T-helper 2 cell treated with Interferon-gamma antibody and Interleukin-4, amounts not matched to agents 5 μg/mL and 100 μg/mL, for 36 hours (primary cell): ENCODE measurements around the gene CROCC2.

Source experiments
- DNase-seq: peaks from one replicate; pipeline ENCODE4 v3.0.0; 2021; ENCODE audit warnings: low spot score
- H3K27ac Mint-ChIP-seq: one replicate; pipeline ENCODE4 v1.8.0; 2021; ENCODE audit warnings: mild to moderate bottlenecking, mixed read lengths
- H3K27me3 Mint-ChIP-seq: one replicate; pipeline ENCODE4 v1.8.0; 2021; ENCODE audit warnings: low read depth, mixed read lengths
- H3K36me3 Mint-ChIP-seq: one replicate; pipeline ENCODE4 v1.8.0; 2021; ENCODE audit warnings: low read depth, mixed read lengths
- H3K4me1 Mint-ChIP-seq: one replicate; pipeline ENCODE4 v1.8.0; 2021; ENCODE audit warnings: low read depth, mixed read lengths
- H3K4me3 Mint-ChIP-seq: one replicate; pipeline ENCODE4 v1.8.0; 2022; ENCODE audit warnings: mild to moderate bottlenecking, moderate library complexity, mixed read lengths
- H3K9me3 Mint-ChIP-seq: one replicate; pipeline ENCODE4 v1.8.0; 2021; ENCODE audit warnings: mixed read lengths

Gene CROCC2

GRCh38 chr2:240903191-240904060 lies 2.7 kb upstream of the CROCC2 start:
- Mint-ChIP-seq H3K4me3 (no peak overlapping the region), H3K36me3 (no peaks in the 10 kb centered on the region), H3K27ac (no peak overlapping the region), H3K9me3 (no peaks in the 10 kb centered on the region), H3K27me3 (no peaks in the 10 kb centered on the region), H3K4me1 (no peaks in the 10 kb centered on the region)
- DNase-seq = no peak

GRCh38 chr2:240904216-240905175 lies 1.6 kb upstream of the CROCC2 start:
- Mint-ChIP-seq H3K27ac (no peak overlapping the region), H3K4me1 (no peaks in the 10 kb centered on the region), H3K9me3 (no peaks in the 10 kb centered on the region), H3K4me3 (no peak overlapping the region), H3K27me3 (no peaks in the 10 kb centered on the region), H3K36me3 (no peaks in the 10 kb centered on the region)
- no peak for DNase-seq

DNA sequence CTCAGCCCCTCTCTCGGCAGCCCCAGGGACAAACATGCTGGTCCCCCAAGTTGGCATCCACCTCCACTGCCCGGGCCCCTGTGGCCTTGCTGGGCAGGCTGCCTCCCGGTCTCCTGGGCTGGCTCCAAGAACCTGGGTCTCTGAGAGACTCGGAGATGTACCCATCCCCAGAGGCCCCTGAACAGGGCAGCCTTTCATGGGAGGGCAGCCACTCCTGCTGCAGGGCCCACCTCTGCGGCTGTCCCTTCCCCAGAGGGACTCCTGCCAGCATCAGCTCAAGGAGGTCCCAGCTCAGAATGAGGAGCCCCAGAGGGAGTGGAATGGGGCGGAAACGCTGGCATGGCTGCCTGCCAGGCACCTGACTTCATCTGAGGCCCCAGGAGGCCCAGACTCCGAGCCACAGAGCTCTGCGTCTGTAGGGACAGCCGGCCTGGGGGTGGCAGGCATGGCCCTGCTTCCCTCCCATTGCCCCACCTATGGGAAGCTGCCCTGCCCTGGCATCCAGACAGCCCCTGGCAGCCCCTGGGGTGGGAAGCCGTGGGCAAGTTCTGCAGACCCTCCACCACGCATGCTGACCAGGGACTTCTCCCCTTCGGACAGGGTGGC lies 857 bp upstream of the CROCC2 start:
- Mint-ChIP-seq H3K27ac (no peak overlapping the region), H3K36me3 (no peaks in the 10 kb centered on the region), H3K9me3 (no peaks in the 10 kb centered on the region), H3K27me3 (no peaks in the 10 kb centered on the region), H3K4me3 (no peak overlapping the region), H3K4me1 (no peaks in the 10 kb centered on the region)
- DNase-seq = no peak

DNA sequence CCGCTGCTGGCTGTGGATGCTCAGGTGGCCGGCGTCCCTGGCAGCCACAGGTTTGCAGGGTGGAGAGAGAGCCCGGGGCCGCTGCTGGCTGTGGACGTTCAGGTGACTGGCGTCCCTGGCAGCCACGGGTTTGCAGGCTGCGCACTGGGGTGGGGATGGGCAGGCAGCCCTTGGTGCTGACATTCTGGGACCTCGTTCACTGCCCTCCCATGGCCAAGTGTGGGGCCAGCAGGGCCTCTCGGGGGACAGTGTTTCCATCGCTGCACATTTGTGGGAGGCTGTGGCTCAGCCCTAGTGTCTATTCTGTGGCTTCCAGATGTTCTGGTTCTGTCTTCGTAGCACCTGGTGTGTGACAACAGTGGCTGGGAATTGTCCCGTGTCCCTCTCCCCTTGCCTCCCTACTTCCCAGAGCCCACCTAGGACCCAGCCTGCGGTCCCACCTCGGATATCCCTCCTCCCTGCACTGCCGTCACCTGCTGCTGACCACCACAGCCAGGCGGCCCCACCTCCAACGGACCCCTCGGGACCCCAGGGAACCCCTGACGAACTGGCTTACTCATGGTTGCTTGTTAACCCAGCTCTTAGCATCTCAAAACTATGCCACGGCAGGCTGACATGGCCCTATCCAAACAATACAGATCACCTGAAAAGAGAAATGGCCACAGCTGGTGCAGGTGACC lies 915 bp downstream of the CROCC2 start:
- Mint-ChIP-seq H3K27me3 (no peaks in the 10 kb centered on the region), H3K36me3 (no peaks in the 10 kb centered on the region), H3K9me3 (no peaks in the 10 kb centered on the region), H3K27ac (no peak overlapping the region), H3K4me1 (no peaks in the 10 kb centered on the region), H3K4me3 (no peak overlapping the region)
- DNase-seq = no peak

DNA sequence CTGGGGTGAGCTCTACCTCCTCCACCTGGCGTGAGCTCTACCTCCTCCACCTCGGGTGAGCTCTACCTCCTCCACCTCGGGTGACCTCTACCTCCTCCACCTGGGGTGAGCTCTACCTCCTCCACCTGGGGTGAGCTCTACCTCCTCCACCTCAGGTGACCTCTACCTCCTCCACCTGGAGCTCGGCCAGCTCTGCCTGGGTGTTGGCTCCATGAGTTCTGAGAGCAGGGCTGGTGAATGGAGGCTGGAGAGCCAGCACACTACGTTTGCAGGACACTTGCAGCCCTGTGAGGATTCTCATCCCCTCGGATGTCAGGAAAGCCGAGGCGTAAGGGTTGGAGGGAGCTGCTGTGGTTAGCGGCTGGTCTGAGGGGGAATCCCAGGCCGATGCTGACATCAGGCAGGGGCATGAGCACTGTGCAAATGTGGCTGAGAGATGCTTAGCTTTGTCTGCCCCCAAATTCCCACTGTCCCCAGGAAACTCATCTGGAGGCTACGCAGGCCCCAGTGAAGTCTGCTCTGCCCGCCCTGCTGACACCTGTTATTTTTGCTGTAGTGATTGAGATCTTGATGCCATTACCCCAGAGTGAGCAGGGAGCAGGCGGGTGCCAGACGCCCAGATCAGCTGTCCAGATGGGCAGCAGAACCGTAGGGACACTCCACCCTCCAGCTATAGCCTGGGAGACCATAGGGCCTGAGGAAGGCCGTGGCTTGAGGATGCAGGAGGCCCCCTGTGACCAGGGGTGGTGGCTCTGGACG lies 3.3 kb downstream of the CROCC2 start:
- no peak for DNase-seq
- no peaks in the 10 kb centered on the region for H3K27me3 Mint-ChIP-seq
- H3K9me3 Mint-ChIP-seq = no peaks in the 10 kb centered on the region
- no peaks in the 10 kb centered on the region for H3K36me3 Mint-ChIP-seq
- H3K4me3 Mint-ChIP-seq = no peak overlapping the region
- H3K4me1 Mint-ChIP-seq = no peaks in the 10 kb centered on the region
- no peak overlapping the region for H3K27ac Mint-ChIP-seq

- H3K4me3 Mint-ChIP-seq = no peak overlapping the region
- H3K9me3 Mint-ChIP-seq = no peaks in the 10 kb centered on the region
- H3K27me3 Mint-ChIP-seq = peaks cover 7% of the 10 kb centered on the region
- no peaks in the 10 kb centered on the region for H3K36me3 Mint-ChIP-seq
- DNase-seq = no peak
- H3K4me1 Mint-ChIP-seq = no peaks in the 10 kb centered on the region
- H3K27ac Mint-ChIP-seq = no peak overlapping the region
These were observed 5.6 kb downstream of the CROCC2 start for GRCh38 chr2:240911641-240912265.

- no peaks in the 10 kb centered on the region for H3K4me1 Mint-ChIP-seq
- no peak overlapping the region for H3K27ac Mint-ChIP-seq
- DNase-seq = no peak
- H3K9me3 Mint-ChIP-seq = no peaks in the 10 kb centered on the region
- no peak overlapping the region for H3K4me3 Mint-ChIP-seq
- H3K27me3 Mint-ChIP-seq = peaks cover 7% of the 10 kb centered on the region
- no peaks in the 10 kb centered on the region for H3K36me3 Mint-ChIP-seq
These were observed 7.0 kb downstream of the CROCC2 start for GRCh38 chr2:240912878-240913809.

- Mint-ChIP-seq H3K4me1 (no peaks in the 10 kb centered on the region), H3K36me3 (no peaks in the 10 kb centered on the region), H3K4me3 (no peak overlapping the region), H3K27ac (no peak overlapping the region), H3K27me3 (peaks cover 7% of the 10 kb centered on the region), H3K9me3 (no peaks in the 10 kb centered on the region)
- peak; percentile 12 for DNase-seq
These were observed 7.9 kb downstream of the CROCC2 start for GRCh38 chr2:240913810-240914644.

GRCh38 chr2:240914645-240915525 lies 8.7 kb downstream of the CROCC2 start:
- Mint-ChIP-seq H3K4me3 (no peak overlapping the region), H3K36me3 (no peaks in the 10 kb centered on the region), H3K9me3 (no peaks in the 10 kb centered on the region), H3K4me1 (no peaks in the 10 kb centered on the region), H3K27ac (no peak overlapping the region), H3K27me3 (peaks cover 7% of the 10 kb centered on the region)
- DNase-seq = no peak

- Mint-ChIP-seq H3K9me3 (no peaks in the 10 kb centered on the region), H3K4me3 (no peak overlapping the region), H3K4me1 (no peaks in the 10 kb centered on the region), H3K36me3 (no peaks in the 10 kb centered on the region), H3K27me3 (peaks cover 7% of the 10 kb centered on the region), H3K27ac (no peak overlapping the region)
- no peak for DNase-seq
These were observed 9.6 kb downstream of the CROCC2 start for GRCh38 chr2:240915526-240916341.
